Psoas muscle (tissue), 8 donors: ENCODE results near the gene CCDC83. TPM values are rescaled to one million over a fixed set of nuclear protein-coding genes. Genes with fewer than 3 reads are reported as not detected.

Source experiments
- ATAC-seq, 4 donors: fragments of 200-7000 bp; cut with Tn5 transposase; one replicate each; pipeline ENCODE4 v1.9.1; 2020; ENCODE audit warnings: moderate library complexity in 3 of 4, mild to moderate bottlenecking in 2 of 4
- DNase-seq, 2 donors: peaks; one replicate each; pipeline ENCODE4 v3.0.0-alpha.2; 2020
- H3K27ac ChIP-seq: fragments of 200-600 bp; one replicate; pipeline ENCODE4 v1.8.0; 2022
- H3K27me3 ChIP-seq, 3 donors: fragments of 200-600 bp in 1 of 3; one replicate each; pipeline versions ENCODE4 v1.6.1 to v1.8.0; 2013 to 2022; ENCODE audit warnings: low read length in 2 of 3, mild to moderate bottlenecking in 2 of 3, moderate library complexity in 1 of 3; ENCODE audit not compliant: insufficient read depth in 3 of 3
- H3K36me3 ChIP-seq, 2 donors: fragments of 200-600 bp in 1 of 2; one replicate each; pipeline versions ENCODE4 v1.6.1 to v1.8.0; 2013 to 2022; ENCODE audit warnings: low read depth in 1 of 2, mild to moderate bottlenecking in 1 of 2, moderate library complexity in 1 of 2; ENCODE audit not compliant: insufficient read depth in 1 of 2
- H3K4me1 ChIP-seq: fragments of 200-600 bp; one replicate; pipeline ENCODE4 v1.8.0; 2022
- H3K4me3 ChIP-seq: fragments of 200-600 bp; one replicate; pipeline ENCODE4 v1.8.0; 2022; ENCODE audit warnings: mild to moderate bottlenecking
- H3K9me3 ChIP-seq: fragments of 200-600 bp; one replicate; pipeline ENCODE4 v1.8.0; 2022
- WGBS, 3 donors: extraction: QIAGEN DNeasy Blood & Tissue Kit; methylation state at CpG; one replicate each; pipeline versions ENCODE4 v1.1.6 to v1.1.7; 2013; 5-methylcytosine and 5-hydroxymethylcytosine counted together
- intact Hi-C, 2 donors: fragments of 100-400 bp; cut with DNase I; formaldehyde crosslinking; loops; one replicate each; pipeline versions ENCODE4 v1.11.0 to v1.14.2; 2022
- polyA plus RNA-seq, 3 donors: library from polyadenylated mRNA; stranded (reverse); fragments of 200-250 nt; gene quantifications; one replicate each; pipeline ENCODE4 v1.2.3, GENCODE V29; 2013
- total RNA-seq, 4 donors: library from RNA; stranded (reverse); fragmentation: NEBNext Ultra II Directional in 2 of 4; extraction: Animal tissue kit (Norgen Biotek cat#: 25700) in 2 of 4; gene quantifications; one replicate each; pipeline versions ENCODE4 v1.2.1 to v1.2.4, GENCODE V29; 2021 to 2023
- TF ChIP-seq, protein P1 (sequence below): fragments of 200-600 bp; IDR thresholded peaks from one replicate; pipeline ENCODE4 v1.8.0; 2022; ENCODE audit warnings: antibody characterized with exemption
- donor health status: healthy with polysubstance abuse.
- donor health status: DM: no; HTN: no; CAD: no; lungs with moderate emphysema.
- donor health status: Bipolar disorder and iron deficiency.
- donor health status: healthy.
- donor health status: DM: yes; HTN: yes; CAD: no.
- donor health status: DM: no; HTN: no; CAD: no.
- donor health status: DM: no; HTN: no; CAD: no.
- donor health status: DM: yes; HTN: yes; CAD: no.

CCDC83 gene
- total and polyA plus RNA-seq, 7 donors, result not detected

DNA sequence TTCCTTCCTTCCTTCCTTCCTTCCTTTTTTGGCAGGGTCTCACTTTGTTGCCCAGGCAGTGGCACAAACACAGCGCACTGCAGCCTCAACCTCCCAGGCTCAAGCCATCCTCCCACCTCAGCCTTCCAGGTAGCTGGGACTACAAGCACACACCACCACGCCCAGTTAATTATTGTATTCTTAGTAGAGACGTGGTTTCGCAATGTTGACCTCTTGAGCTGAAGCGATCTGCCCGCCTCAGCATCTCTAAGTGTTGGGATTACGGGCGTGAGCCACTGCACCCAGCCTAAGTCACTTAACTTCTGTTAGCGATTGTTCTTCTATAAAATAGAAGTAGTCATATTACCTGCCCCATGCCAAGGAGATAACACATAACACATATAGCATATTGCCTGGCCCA is 41.5 kb upstream of the CCDC83 start:
- H3K36me3 ChIP-seq, result no peaks in the 10 kb centered on the region
- intact Hi-C loops, result loop anchor here in 1 of 2 donors (10.0 kb wide), 1 partner anchor 219 kb away; no protein-coding TSS in a partner anchor
- H3K9me3 ChIP-seq, result no peaks in the 10 kb centered on the region

DNA sequence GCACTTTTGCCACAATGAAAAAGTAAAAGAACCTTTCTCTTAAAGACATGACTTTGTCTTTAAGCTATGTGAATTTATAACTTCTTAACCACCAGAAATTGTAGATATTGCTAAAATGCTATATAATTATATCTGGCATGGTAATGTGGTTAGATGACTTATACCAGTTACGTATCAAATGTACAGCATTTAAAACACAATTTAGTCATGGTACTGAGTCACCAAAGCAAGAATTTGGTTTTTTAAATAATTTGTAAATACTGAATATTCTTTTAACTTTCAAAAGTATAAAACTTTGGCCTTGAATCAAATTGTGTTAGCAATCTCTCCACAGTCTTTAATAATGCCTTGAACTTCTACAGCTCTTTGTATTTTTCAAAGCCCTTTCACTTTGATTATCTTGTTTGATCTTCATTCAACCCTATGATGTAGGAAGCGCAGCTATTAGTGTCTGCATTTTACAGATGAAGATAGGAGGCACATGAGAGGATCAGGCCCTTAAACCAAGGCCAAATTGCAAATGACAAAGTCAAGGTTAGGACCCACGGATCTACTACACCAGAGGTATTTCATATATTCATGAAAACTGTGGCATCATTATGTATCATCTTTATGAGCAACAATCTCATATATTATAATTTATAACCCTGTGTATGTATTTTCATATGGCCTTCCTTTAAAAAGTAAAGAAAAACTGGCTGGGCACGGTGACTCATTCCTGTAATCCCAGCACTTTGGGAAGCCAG is 39.8 kb upstream of the CCDC83 start:
- H3K27ac ChIP-seq, result no peak overlapping the region
- ATAC-seq (no peak), DNase-seq (no peak)
- no peak overlapping the region for H3K4me3 ChIP-seq
- WGBS, 3 donors, result 80 to 89% (median 86%) methylated on average over 4 of the region's 4 CpGs
- no peaks in the 10 kb centered on the region for H3K36me3 ChIP-seq
- H3K9me3 ChIP-seq, result no peaks in the 10 kb centered on the region
- TF ChIP-seq, protein P1, sequence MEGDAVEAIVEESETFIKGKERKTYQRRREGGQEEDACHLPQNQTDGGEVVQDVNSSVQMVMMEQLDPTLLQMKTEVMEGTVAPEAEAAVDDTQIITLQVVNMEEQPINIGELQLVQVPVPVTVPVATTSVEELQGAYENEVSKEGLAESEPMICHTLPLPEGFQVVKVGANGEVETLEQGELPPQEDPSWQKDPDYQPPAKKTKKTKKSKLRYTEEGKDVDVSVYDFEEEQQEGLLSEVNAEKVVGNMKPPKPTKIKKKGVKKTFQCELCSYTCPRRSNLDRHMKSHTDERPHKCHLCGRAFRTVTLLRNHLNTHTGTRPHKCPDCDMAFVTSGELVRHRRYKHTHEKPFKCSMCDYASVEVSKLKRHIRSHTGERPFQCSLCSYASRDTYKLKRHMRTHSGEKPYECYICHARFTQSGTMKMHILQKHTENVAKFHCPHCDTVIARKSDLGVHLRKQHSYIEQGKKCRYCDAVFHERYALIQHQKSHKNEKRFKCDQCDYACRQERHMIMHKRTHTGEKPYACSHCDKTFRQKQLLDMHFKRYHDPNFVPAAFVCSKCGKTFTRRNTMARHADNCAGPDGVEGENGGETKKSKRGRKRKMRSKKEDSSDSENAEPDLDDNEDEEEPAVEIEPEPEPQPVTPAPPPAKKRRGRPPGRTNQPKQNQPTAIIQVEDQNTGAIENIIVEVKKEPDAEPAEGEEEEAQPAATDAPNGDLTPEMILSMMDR, result no peak
- H3K4me1 ChIP-seq, result no peaks in the 10 kb centered on the region
- intact Hi-C loops, result loop anchor here in 1 of 2 donors (10.0 kb wide), 1 partner anchor 221 kb away; no protein-coding TSS in a partner anchor
- no peaks in the 10 kb centered on the region for H3K27me3 ChIP-seq

More for the DNA sequence above, 41.5 kb upstream of the CCDC83 start:
- H3K4me1 ChIP-seq, result no peaks in the 10 kb centered on the region
- DNase-seq (no peak), ATAC-seq (no peak)
- no peak overlapping the region for H3K4me3 ChIP-seq
- no peaks in the 10 kb centered on the region for H3K27me3 ChIP-seq
- H3K27ac ChIP-seq, result no peak overlapping the region
- 91 to 95% (median 94%) methylated on average over 9 of the region's 9 CpGs for WGBS, 3 donors
- TF ChIP-seq, protein P1, result no peak

DNA sequence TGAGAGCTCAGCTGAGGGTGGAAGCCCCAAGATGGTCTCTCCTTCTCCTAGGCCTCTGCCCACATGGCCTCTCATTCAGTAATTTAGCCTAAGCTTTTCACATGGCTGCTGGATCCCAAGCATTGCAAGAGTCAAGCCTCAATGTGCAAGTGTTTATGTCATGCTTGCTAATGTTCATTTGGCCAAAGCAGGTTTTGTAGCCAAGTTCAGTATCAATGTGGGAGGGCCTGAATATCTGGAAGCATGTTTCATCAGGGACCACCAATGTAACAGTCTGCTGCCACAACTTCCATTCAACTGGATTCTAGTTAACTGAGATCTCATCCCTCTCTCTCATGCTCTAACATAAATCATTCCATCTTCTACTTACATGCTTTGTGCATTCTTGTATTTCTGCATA is 35.7 kb upstream of the CCDC83 start:
- intact Hi-C loops, result loop anchor here in 1 of 2 donors (10.0 kb wide), 1 partner anchor 225 kb away; no protein-coding TSS in a partner anchor
- Histone ChIP-seq H3K36me3 (peaks cover 0 to 3% of the 10 kb centered on the region in 2 donors), H3K27ac (no peak overlapping the region), H3K9me3 (no peaks in the 10 kb centered on the region), H3K4me1 (no peaks in the 10 kb centered on the region), H3K4me3 (no peak overlapping the region), H3K27me3 (no peaks in the 10 kb centered on the region)
- TF ChIP-seq, protein P1, result no peak
- DNase-seq (no peak), ATAC-seq (no peak)

DNA sequence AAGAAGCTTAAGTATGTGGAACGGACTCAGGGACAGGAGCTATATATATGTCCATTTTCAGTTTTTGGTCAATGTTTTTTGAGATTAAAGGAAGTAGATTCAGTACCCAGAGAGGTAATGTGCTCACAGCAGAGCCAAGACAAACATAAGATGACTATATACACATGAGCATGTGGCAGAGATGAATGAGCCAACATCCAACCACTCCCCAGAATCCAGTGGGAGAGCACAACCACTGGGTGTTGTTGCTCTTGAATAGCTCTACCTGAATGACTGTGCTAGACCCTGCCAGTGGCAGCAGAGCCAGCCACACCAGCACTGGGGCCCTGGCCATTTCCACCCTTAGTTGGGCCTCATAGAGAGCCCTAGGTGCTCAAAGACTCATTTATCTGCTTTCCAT is 33.5 kb upstream of the CCDC83 start:
- no peak for DNase-seq
- ATAC-seq, result no peak
- intact Hi-C loops, result no loop called here
- Histone ChIP-seq H3K4me3 (no peak overlapping the region), H3K27me3 (no peaks in the 10 kb centered on the region), H3K36me3 (peaks cover 0 to 3% of the 10 kb centered on the region in 2 donors), H3K9me3 (no peaks in the 10 kb centered on the region), H3K27ac (no peak overlapping the region), H3K4me1 (no peaks in the 10 kb centered on the region)
- 85 to 96% (median 88%) methylated on average over 1 of the region's 1 CpG for WGBS, 3 donors
- TF ChIP-seq, protein P1, result no peak

DNA sequence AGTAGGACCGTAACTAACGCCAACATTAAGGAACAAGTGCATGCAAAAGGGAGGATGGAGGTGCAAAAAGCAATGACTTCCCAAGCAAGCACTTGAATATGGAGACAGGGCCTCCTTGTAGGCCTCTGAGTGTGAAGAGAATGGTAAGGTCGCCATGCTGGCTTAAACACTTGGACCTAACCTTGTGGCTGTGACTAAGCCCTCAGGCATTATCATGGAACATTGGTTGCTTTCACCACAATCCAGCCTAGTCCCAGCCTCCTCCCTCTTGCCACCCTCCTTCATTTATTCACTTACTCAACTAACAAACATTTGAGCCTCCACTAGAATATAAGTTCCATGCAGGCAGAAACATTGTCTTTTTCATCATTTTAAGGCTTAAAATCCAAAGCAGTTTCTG is 32.4 kb upstream of the CCDC83 start:
- H3K36me3 ChIP-seq, result peaks cover 0 to 3% of the 10 kb centered on the region in 2 donors
- WGBS, 3 donors, result 92 to 98% (median 94%) methylated on average over 3 of the region's 3 CpGs
- intact Hi-C loops, result no loop called here
- TF ChIP-seq, protein P1, result no peak
- H3K27me3 ChIP-seq, result no peaks in the 10 kb centered on the region
- no peak overlapping the region for H3K4me3 ChIP-seq
- H3K27ac ChIP-seq, result no peak overlapping the region
- no peaks in the 10 kb centered on the region for H3K4me1 ChIP-seq
- ATAC-seq (no peak), DNase-seq (no peak)
- no peaks in the 10 kb centered on the region for H3K9me3 ChIP-seq
